Activated CD4-positive, alpha-beta T cell treated with anti-CD3 and anti-CD28 coated beads for 36 hours (primary cell): ENCODE results near the gene NTN1. TPM values are rescaled to one million over a fixed set of nuclear protein-coding genes. Genes with fewer than 3 reads are reported as not detected.
"Not testable (repeated sequence)": the region's sequence is repeated elsewhere in the genome, so short reads cannot be mapped to it uniquely, and the experiment has no call there.

Experiments used
- ATAC-seq: fragments of 200-7000 bp; cut with Tn5 transposase; one replicate; pipeline ENCODE4 v1.10.0; 2021; ENCODE audit warnings: mild to moderate bottlenecking, moderate library complexity
- CTCF ChIA-PET: fragments of 350-600 bp; sonication (Branson Sonifier 250); formaldehyde crosslinking; loops from one replicate; lab custom pipeline; 2021; ENCODE audit warnings: antibody characterized with exemption; lab: Charles Lee
- POLR2A ChIA-PET: fragments of 350-600 bp; sonication (Branson Sonifier 250); formaldehyde crosslinking; loops from one replicate; lab custom pipeline; 2021; ENCODE audit warnings: antibody characterized with exemption, inconsistent platforms; lab: Charles Lee
- DNase-seq: peaks from one replicate; pipeline ENCODE4 v3.0.0-alpha.2; 2020
- H3K27ac Mint-ChIP-seq: one replicate; pipeline ENCODE4 v1.8.0; 2021; ENCODE audit warnings: mixed read lengths
- H3K27me3 Mint-ChIP-seq: one replicate; pipeline ENCODE4 v1.8.0; 2021; ENCODE audit warnings: mixed read lengths
- H3K36me3 Mint-ChIP-seq: one replicate; pipeline ENCODE4 v1.8.0; 2021; ENCODE audit warnings: low read depth, mixed read lengths
- H3K4me1 Mint-ChIP-seq: one replicate; pipeline ENCODE4 v1.8.0; 2021; ENCODE audit warnings: mixed read lengths
- H3K4me3 Mint-ChIP-seq: one replicate; pipeline ENCODE4 v1.8.0; 2021; ENCODE audit warnings: mild to moderate bottlenecking, moderate library complexity, mixed read lengths
- H3K9me3 Mint-ChIP-seq: one replicate; pipeline ENCODE4 v1.8.0; 2021; ENCODE audit warnings: low read depth, mixed read lengths
- intact Hi-C, 2 experiments: fragments of 100-400 bp; cut with DNase I in 1 of 2; cut with micrococcal nuclease in 1 of 2; formaldehyde crosslinking; loops; one replicate each; pipeline versions ENCODE4 v1.14.2 to v1.15.1; 2022 to 2024; cut with DNase I, micrococcal nuclease
- total RNA-seq, 2 experiments: library from RNA; stranded (reverse); gene quantifications; one replicate each; pipeline ENCODE4 v1.2.3, GENCODE V29; 2021

NTN1 gene
- total RNA-seq, 2 experiments from 2014 or later: 0.60 to 0.71 TPM

GRCh38 chr17:9095390-9095789 lies 74.1 kb downstream of the NTN1 start:
- POLR2A ChIA-PET: no interaction called here
- peaks cover 14% of the 10 kb centered on the region for H3K27me3 Mint-ChIP-seq
- no peaks in the 10 kb centered on the region for H3K36me3 Mint-ChIP-seq
- DNase-seq (no peak), ATAC-seq (no peak)
- H3K4me1 Mint-ChIP-seq: no peaks in the 10 kb centered on the region
- no peak overlapping the region for H3K27ac Mint-ChIP-seq
- intact Hi-C loops: no loop called here
- no peaks in the 10 kb centered on the region for H3K9me3 Mint-ChIP-seq
- no peak overlapping the region for H3K4me3 Mint-ChIP-seq
- CTCF ChIA-PET: interaction anchor here (1.4 kb wide), 1 partner anchor 54 kb away, joined by 3 read pairs; no protein-coding TSS in a partner anchor

DNA sequence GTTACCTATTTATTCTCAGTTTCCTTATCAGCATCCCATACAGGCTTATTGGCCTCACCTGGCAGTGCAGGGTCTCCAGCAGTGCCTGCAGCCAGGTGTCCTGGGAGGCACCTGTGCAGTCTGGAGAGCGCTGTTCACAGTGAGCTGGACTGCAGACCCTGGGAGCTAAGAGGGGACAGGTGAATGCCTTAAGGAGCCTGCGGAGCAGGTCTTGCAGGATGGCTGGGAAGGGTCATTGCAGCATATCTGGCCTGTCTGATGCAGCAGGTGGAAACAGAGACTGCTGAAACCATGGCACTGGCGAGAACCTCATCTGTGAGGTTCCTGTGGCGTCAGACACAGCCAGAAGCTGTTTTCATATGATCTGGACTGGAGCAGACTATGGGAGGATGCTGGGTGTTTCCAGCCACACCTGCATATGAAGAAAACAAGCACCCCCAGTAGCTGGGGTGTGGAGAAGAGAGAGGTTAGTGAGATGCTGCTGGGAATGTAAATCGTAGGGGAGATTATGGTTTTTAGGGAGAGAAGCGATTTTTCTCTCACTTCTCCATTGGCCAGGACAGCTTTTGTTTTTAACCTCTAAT lies 77.0 kb downstream of the NTN1 start:
- Mint-ChIP-seq H3K4me1 (no peaks in the 10 kb centered on the region), H3K36me3 (no peaks in the 10 kb centered on the region), H3K4me3 (no peak overlapping the region), H3K27me3 (peaks cover 20% of the 10 kb centered on the region), H3K27ac (no peak overlapping the region), H3K9me3 (peaks cover 3% of the 10 kb centered on the region)
- intact Hi-C loops: no loop called here
- CTCF ChIA-PET: interaction anchor here (0.6 kb wide), 1 partner anchor 424 kb away, joined by 3 read pairs; no protein-coding TSS in a partner anchor
- ATAC-seq: no peak
- no peak for DNase-seq
- POLR2A ChIA-PET: no interaction called here

- Mint-ChIP-seq H3K9me3 (peaks cover 3% of the 10 kb centered on the region), H3K36me3 (no peaks in the 10 kb centered on the region), H3K4me3 (no peak overlapping the region), H3K27ac (no peak overlapping the region), H3K4me1 (no peaks in the 10 kb centered on the region), H3K27me3 (peaks cover 20% of the 10 kb centered on the region)
- no peak for ATAC-seq
- DNase-seq: no peak
- ChIA-PET POLR2A (no interaction called here), CTCF (no interaction called here)
- intact Hi-C loops: no loop called here
Observed at GRCh38 chr17:9101356-9101755, 80.0 kb downstream of the NTN1 start.

DNA sequence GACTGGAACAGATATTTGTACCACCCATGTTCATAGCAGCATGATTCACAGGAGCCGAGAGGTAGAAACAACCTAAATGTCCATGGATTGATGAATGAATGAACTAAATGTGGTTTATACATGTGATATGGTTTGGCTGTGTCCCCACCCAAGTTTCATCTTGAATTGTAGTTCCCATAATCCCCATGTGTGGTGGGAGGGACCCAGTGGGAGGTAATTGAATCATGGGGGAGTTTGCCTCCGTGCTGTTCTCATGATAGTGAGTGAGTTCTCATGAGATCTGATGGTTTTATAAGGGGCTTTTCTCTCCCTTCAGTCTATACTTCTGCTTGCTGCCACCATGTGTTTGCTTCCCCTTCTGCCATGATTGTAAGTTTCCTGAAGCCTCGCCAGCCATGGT lies 81.9 kb downstream of the NTN1 start:
- H3K9me3 Mint-ChIP-seq, H3K36me3 Mint-ChIP-seq, ATAC-seq, H3K4me1 Mint-ChIP-seq, CTCF ChIA-PET, H3K27ac Mint-ChIP-seq, DNase-seq, H3K4me3 Mint-ChIP-seq, intact Hi-C loops: not testable (repeated sequence)
- POLR2A ChIA-PET: interaction anchor here (0.6 kb wide), 1 partner anchor 105 kb away, joined by 3 read pairs; no protein-coding TSS in a partner anchor
- peaks cover 12% of the 10 kb centered on the region for H3K27me3 Mint-ChIP-seq

- ATAC-seq: no peak
- ChIA-PET CTCF (no interaction called here), POLR2A (no interaction called here)
- H3K9me3 Mint-ChIP-seq: peaks cover 3% of the 10 kb centered on the region
- intact Hi-C loops: no loop called here
- H3K27me3 Mint-ChIP-seq: peaks cover 7% of the 10 kb centered on the region
- H3K4me1 Mint-ChIP-seq: no peaks in the 10 kb centered on the region
- H3K27ac Mint-ChIP-seq: no peak overlapping the region
- no peak overlapping the region for H3K4me3 Mint-ChIP-seq
- no peak for DNase-seq
- H3K36me3 Mint-ChIP-seq: no peaks in the 10 kb centered on the region
Observed at GRCh38 chr17:9104370-9105041, 83.2 kb downstream of the NTN1 start.

DNA sequence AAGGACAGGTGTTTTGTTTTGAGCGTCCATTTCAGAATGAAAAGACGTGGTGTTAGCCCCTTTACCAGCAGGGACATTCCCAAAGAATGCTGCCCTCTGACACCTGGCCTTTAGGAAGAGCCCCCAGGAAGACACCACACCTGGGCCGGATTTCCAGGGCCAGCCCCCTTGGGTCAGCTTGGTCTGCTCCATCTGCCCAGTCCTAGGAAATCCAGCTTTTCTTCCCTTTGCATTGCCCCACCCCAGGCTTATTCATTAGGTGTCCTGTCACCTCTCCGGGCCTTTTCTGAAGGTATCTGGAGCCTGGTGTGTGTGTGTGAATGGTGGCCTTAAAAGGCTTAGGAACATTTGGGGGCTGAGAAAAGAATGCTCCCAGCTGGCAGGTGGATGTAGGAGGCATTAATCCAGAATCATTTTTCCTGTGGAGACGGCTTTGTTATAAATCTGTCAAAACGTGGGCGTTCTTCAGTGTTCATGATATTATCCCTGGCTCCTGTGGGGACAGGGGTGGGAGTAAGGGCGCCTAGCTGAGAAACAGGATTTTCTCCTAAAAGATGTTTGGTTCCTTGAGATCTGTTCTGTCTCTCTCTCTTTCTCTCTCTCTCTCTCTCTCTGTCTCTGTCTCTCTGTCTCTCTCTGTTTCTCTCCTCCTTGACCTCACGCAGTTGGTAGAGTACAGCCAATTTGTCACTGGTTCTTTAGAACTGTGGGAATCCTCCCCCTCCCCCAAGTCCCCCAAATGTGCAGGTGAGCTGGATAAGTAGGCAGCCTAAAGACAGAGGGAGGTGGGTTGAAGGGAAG lies 84.0 kb downstream of the NTN1 start:
- no peak for ATAC-seq
- CTCF ChIA-PET: interaction anchor here (0.8 kb wide), 1 partner anchor 19 kb away, joined by 3 read pairs; no protein-coding TSS in a partner anchor
- Mint-ChIP-seq H3K4me3 (no peak overlapping the region), H3K9me3 (peaks cover 3% of the 10 kb centered on the region), H3K36me3 (no peaks in the 10 kb centered on the region), H3K27me3 (peaks cover 7% of the 10 kb centered on the region), H3K27ac (no peak overlapping the region), H3K4me1 (no peaks in the 10 kb centered on the region)
- POLR2A ChIA-PET: interaction anchor here (1.0 kb wide), 1 partner anchor 10 kb away, joined by 5 read pairs; no protein-coding TSS in a partner anchor
- intact Hi-C loops: no loop called here
- no peak for DNase-seq

DNA sequence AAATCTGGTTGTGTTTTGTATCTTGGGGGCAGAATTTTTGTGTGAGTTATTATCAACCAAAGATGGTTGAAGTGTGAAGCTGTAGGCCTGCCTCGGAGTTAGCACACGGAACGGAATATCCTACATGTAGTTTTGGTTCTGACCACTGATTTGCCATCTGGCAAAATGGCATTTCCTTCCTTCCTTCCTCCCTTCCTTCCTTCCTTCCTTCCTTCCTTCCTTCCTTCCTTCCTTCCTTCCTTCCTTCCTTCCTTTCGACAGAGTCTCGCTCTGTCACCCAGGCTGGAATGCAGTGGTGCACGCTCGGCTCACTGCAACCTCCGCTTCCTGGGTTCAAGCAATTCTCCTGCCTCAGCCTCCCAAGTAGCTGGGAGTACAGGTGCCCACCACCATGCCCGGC lies 85.0 kb downstream of the NTN1 start:
- H3K9me3 Mint-ChIP-seq, H3K27ac Mint-ChIP-seq, ATAC-seq, H3K36me3 Mint-ChIP-seq, H3K27me3 Mint-ChIP-seq, H3K4me1 Mint-ChIP-seq, intact Hi-C loops, DNase-seq, CTCF ChIA-PET, H3K4me3 Mint-ChIP-seq: not testable (repeated sequence)
- POLR2A ChIA-PET: interaction anchor here (1.0 kb wide), 1 partner anchor 9 kb away, joined by 5 read pairs; no protein-coding TSS in a partner anchor

GRCh38 chr17:9107527-9107926 lies 86.2 kb downstream of the NTN1 start:
- ChIA-PET POLR2A (no interaction called here), CTCF (no interaction called here)
- intact Hi-C loops: no loop called here
- no peak overlapping the region for H3K27ac Mint-ChIP-seq
- no peaks in the 10 kb centered on the region for H3K4me1 Mint-ChIP-seq
- H3K9me3 Mint-ChIP-seq: no peaks in the 10 kb centered on the region
- no peak for DNase-seq
- no peaks in the 10 kb centered on the region for H3K36me3 Mint-ChIP-seq
- ATAC-seq: no peak
- peaks cover 2% of the 10 kb centered on the region for H3K27me3 Mint-ChIP-seq
- no peak overlapping the region for H3K4me3 Mint-ChIP-seq

DNA sequence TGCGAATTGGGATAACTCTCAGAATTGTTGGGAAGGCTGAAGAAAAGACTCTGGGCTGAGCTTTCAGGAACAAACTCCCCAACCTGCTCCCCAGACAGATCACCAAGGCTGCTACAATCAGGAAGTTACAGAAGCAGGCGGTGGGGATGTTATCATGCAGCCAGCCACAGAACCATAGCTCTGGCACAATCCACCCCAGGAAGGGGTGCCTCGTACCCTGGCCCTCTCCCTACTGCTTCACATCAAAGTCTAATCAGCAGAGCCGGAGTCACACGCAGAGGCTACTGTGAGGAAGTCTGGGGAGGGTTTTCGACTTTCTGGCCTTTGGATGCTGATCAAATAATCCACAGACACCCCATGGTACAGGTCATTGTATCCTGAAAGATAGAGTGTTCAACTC lies 86.8 kb downstream of the NTN1 start:
- H3K27me3 Mint-ChIP-seq: no peaks in the 10 kb centered on the region
- intact Hi-C loops: no loop called here
- CTCF ChIA-PET: no interaction called here
- H3K4me1 Mint-ChIP-seq: no peaks in the 10 kb centered on the region
- no peaks in the 10 kb centered on the region for H3K9me3 Mint-ChIP-seq
- H3K36me3 Mint-ChIP-seq: no peaks in the 10 kb centered on the region
- POLR2A ChIA-PET: no interaction called here
- DNase-seq (no peak), ATAC-seq (no peak)
- no peak overlapping the region for H3K27ac Mint-ChIP-seq
- no peak overlapping the region for H3K4me3 Mint-ChIP-seq

DNA sequence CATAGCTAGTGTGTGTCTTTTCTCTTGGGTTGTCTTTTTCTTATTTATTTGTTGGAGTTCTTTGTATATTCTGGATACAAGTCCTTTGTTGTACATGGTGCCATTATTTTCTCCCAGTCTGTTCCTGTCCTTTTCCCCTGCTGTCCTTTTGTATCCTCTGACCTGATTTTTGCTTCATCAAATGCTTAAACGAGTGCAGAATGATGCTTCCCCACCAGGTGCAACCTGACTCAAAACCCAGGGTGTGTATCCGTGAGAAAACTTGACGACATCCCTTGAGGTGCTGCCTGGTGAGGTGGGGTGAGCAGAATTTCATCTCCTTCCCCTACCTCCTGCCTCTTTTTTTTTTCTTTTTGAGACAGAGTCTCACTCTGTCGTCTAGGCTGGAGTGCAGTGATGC lies 88.6 kb downstream of the NTN1 start:
- Mint-ChIP-seq H3K36me3 (no peaks in the 10 kb centered on the region), H3K27ac (no peak overlapping the region), H3K4me1 (peaks cover 2% of the 10 kb centered on the region), H3K9me3 (no peaks in the 10 kb centered on the region), H3K27me3 (no peaks in the 10 kb centered on the region), H3K4me3 (no peak overlapping the region)
- no peak for DNase-seq
- CTCF ChIA-PET: interaction anchor here (0.5 to 0.6 kb wide), 2 partner anchors 36 to 167 kb away, joined by 3 to 4 read pairs; no protein-coding TSS in a partner anchor
- no peak for ATAC-seq
- POLR2A ChIA-PET: no interaction called here
- intact Hi-C loops: loop anchor here in 1 of 2 experiments (10.0 kb wide), 1 partner anchor 415 kb away; no protein-coding TSS in a partner anchor

DNA sequence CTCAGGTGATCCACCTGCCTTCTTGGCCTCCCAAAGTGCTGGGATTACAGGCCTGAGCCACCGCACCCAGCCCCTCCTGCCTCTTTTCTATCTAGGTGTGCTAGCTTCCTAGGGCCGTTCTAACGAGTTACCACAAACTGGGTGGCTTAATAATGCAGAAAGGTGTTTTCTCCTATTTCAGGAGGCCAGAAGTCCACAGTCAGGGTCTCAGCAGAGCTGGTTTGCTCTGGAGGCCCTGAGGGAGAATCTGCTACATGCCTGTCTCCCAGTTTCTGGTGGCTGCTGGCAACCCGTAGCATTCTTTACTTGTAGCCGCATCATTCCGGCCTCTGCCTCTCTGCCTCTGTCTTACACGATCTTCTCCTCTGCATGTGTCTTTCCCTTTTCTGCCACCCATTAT lies 89.2 kb downstream of the NTN1 start:
- intact Hi-C loops: loop anchor here in 1 of 2 experiments (10.0 kb wide), 1 partner anchor 414 kb away; no protein-coding TSS in a partner anchor
- CTCF ChIA-PET: interaction anchor here (0.6 kb wide), 2 partner anchors 36 to 42 kb away, joined by 3 read pairs; no protein-coding TSS in a partner anchor
- DNase-seq (no peak), ATAC-seq (no peak)
- no peak overlapping the region for H3K27ac Mint-ChIP-seq
- H3K4me3 Mint-ChIP-seq: no peak overlapping the region
- peaks cover 7% of the 10 kb centered on the region for H3K4me1 Mint-ChIP-seq
- POLR2A ChIA-PET: no interaction called here
- no peaks in the 10 kb centered on the region for H3K36me3 Mint-ChIP-seq
- no peaks in the 10 kb centered on the region for H3K9me3 Mint-ChIP-seq
- no peaks in the 10 kb centered on the region for H3K27me3 Mint-ChIP-seq
